GM19455 (cell line): ENCODE data around the gene HTR5A.

Experiments
- ATAC-seq: cut with Tn5 transposase; IDR thresholded peaks from one replicate; pipeline ENCODE4 v1.9.1; 2021; ENCODE audit not compliant: unreplicated experiment

The HTR5A gene

GRCh38 chr7:155136619-155137243, 66.6 kb downstream of the HTR5A start:
- no peak for ATAC-seq
